Cardiac fibroblast (primary cell): ENCODE data around the gene LRIG2.
"Not testable (repeated sequence)": the region's sequence is repeated elsewhere in the genome, so short reads cannot be mapped to it uniquely, and the experiment has no call there.

ENCODE experiments used
- DNase-seq, 2 donors: peaks; one replicate each; pipeline versions ENCODE4 v3.0.0 to v3.0.0-alpha.2; 2010; ENCODE audit warnings: low read depth in 2 of 2
- H3K4me3 ChIP-seq, 2 donors: replicated peaks in 1 of 2; 1 replicate in 1 of 2; 2 replicates in 1 of 2; pipeline ENCODE4 v1.5.1; 2011; ENCODE audit warnings: low read depth in 2 of 2, low read length in 2 of 2, mild to moderate bottlenecking in 2 of 2, moderate library complexity in 1 of 2
- TF ChIP-seq, protein P1 (sequence below): IDR thresholded peaks from one replicate; pipeline ENCODE4 v1.5.1; 2011; ENCODE audit warnings: low read depth, mild to moderate bottlenecking, low read length, inconsistent platforms

The LRIG2 gene

DNA sequence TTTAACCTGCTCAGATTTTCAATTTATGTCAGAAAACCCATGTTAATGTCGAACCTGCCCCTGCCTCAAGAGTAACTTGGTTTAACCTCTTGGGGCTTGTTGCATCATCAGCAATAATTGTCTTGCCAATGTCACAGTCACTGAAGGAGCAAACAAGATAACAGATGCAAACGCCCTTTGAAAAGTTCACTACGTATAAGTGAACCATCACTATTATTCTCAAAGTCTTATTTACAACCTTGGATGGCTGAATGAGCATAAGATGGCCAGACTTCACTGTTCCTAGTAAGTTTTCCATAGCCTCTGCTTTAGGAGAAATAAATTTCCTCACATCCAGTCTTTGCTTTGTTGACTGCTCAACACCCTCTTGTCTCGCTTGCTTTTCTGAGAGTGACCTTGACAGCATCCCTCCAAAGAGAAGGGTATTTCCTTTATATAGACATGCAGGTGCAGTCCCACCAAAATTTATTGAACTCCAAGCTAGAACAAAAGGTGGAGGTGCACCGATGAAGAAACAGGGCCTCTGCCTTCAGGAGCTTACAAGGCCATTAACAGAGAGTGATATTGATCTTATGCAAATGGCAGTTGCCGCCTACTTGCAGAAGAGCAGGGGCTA, 749 bp upstream of the LRIG2 start:
- peak overlapping the region; percentile 77 to 93 for H3K4me3 ChIP-seq
- TF ChIP-seq, protein P1, sequence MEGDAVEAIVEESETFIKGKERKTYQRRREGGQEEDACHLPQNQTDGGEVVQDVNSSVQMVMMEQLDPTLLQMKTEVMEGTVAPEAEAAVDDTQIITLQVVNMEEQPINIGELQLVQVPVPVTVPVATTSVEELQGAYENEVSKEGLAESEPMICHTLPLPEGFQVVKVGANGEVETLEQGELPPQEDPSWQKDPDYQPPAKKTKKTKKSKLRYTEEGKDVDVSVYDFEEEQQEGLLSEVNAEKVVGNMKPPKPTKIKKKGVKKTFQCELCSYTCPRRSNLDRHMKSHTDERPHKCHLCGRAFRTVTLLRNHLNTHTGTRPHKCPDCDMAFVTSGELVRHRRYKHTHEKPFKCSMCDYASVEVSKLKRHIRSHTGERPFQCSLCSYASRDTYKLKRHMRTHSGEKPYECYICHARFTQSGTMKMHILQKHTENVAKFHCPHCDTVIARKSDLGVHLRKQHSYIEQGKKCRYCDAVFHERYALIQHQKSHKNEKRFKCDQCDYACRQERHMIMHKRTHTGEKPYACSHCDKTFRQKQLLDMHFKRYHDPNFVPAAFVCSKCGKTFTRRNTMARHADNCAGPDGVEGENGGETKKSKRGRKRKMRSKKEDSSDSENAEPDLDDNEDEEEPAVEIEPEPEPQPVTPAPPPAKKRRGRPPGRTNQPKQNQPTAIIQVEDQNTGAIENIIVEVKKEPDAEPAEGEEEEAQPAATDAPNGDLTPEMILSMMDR, result no peak
- DNase-seq, result no peak

DNA sequence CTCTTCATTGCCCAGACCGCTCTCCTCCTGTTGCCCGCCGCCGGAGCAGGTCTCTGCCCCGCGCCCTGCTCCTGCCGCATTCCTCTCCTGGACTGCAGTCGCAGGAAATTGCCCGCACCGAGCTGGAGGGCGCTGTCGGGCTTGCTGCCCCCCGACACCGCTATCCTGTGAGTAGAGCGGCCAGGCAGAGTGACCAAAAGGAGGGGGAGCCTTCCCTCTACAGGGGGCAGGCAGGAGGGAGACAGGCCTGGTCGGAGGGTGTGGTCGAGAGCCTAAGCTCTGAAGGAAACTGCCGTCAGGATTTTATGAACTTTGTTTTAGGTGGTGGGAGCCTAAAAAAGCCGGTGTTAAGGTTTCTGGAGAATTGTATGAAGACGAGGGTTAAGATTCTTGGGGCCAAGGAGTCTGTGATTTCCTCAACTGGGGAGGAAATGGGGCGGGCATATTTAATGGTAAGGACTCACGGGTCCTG, 517 bp downstream of the LRIG2 start:
- TF ChIP-seq, protein P1, result peak; percentile 49
- peak overlapping the region; percentile 77 to 93 for H3K4me3 ChIP-seq
- peak; percentile 65 for DNase-seq

DNA sequence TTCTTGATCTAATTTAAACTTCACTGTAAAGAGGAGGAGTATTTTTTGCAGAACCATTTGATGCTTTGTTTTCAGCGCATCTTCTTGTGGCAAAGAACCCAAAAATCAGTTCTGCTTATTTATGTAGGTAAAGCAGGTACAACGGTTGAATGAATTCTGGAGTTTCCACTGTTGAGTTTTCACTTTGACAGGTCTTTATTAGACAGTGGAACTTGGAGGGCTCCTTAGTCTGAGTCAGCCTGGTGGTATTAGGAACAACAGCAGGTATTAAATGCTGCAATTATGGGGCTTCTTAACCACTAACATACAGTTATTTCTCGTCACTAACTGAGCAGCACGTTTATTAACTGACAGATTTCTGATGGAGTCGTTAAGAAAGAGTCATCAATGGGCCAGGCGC, 1.2 kb downstream of the LRIG2 start:
- peak overlapping the region; percentile 77 to 93 for H3K4me3 ChIP-seq
- DNase-seq, result peak in 1 of 2 donors; percentile 14
- TF ChIP-seq, protein P1, result no peak

DNA sequence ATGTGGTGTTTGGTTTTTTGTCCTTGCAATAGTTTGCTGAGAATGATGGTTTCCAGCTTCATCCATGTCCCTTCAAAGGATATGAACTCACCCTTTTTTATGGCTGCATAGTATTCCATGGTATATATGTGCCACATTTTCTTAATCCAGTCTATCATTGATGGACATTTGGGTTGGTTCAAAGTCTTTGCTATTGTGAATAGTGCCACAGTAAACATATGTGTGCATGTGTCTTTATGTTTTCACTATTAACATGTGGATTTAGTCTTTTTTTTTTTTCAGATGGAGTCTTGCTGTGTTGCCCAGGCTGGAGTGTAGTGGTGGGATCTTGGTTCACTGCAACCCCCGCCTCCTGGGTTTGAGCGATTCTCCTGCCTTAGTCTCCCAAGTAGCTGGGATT, 5.0 kb downstream of the LRIG2 start:
- DNase-seq, H3K4me3 ChIP-seq: not testable (repeated sequence)

DNA sequence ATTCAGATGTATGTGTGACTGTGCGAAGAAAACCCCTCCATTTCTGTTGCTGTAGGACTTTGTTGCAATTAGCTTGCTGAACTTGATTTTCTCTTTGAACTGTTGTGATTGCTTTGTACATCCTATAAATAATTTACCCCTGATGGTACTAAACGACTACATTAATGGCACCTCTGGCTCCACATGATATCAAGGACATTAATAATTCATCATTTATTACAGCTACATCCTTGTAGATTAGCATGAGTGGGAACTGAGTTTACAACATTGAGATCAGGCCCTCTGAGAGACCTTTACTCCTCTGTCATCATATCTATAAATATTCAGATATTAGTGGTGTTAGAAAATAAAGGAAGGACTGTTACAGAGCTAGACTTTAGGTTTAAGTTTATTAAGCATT, 13.5 kb downstream of the LRIG2 start:
- no peak for DNase-seq
- H3K4me3 ChIP-seq, result no peak overlapping the region
- TF ChIP-seq, protein P1, result no peak

DNA sequence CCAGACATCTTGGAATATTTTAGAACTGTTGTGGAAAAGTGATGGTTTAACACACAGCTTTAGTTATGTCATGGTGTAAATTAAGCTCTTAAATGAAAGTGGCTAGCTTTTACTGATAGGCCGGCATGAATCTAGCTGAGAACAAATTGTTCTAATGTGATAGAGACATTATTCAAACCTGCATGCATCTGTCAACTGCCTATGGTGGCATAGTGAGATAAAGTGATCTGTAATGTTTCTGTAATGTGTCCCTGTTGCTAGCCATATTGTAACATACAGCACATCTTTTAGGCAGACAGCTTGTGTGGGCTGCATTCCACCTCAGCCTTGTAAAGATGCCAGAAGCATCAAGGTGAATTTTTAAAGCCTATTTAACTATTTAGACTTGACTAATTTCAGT, 16.0 kb downstream of the LRIG2 start:
- no peak overlapping the region for H3K4me3 ChIP-seq
- DNase-seq, result no peak
- TF ChIP-seq, protein P1, result no peak

DNA sequence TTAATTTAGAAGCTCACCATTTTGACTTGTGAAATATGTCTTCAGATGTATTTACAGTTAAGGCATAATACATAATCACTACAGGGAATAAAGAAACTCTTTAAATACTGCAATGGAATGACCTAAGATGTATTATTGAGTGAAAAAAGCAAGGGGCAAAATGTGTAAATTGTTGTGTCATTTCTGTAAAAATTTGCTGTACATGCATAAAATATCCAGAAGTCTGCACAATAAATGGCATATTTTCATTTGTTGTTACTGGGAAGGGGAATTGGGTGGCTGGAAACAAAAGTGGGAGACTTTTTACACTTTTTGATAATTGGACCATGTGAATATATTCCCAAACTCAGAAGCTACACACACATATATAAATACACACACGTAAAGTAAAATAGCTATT, 17.1 kb downstream of the LRIG2 start:
- H3K4me3 ChIP-seq, result no peak overlapping the region
- no peak for DNase-seq
- TF ChIP-seq, protein P1, result no peak
